ENCODE data around the gene KLHL6. TPM values are rescaled to one million over a fixed set of nuclear protein-coding genes. Genes with fewer than 3 reads are reported as not detected.

The KLHL6 gene
- total RNA-seq, 2 experiments from 2014 or later, result 27.4 to 27.8 TPM

DNA sequence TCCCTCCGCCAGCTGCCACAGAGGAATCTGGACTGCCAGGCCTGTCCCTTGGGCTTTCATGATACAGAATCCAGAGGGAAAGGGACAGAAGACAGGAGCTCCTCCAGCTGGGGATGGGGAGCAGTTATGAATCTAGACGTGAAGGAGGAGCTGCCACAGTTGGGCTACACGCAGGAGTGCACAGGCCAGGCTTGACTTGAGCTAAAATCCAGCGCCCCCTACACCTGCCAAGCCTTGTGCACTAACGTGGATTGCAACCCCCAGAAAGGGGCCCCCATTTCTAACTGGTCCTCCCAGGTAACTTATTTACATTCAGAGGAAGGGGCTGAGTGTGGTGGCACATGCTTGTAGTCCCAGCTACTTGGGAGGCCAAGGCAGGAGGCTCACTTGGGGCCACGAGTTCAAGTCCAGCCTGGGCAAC, 14.3 kb downstream of the KLHL6 start:
- ATAC-seq (peak; percentile 19), DNase-seq (no peak)
- H3K27ac Mint-ChIP-seq, result peak overlapping the region; percentile 80
- no peaks in the 10 kb centered on the region for H3K27me3 Mint-ChIP-seq (ENCODE audit: low read depth)
- ChIA-PET POLR2A (interaction anchor here (0.9 to 1.5 kb wide), 5 partner anchors 8 to 14 kb away, joined by 3 to 5 read pairs (median 3); partner anchors contain the start of gene KLHL6), CTCF (interaction anchor here (0.8 to 3.3 kb wide), 9 partner anchors 9 to 168 kb away, joined by 3 to 19 read pairs (median 4); no protein-coding TSS in a partner anchor)
- H3K4me3 Mint-ChIP-seq, result peak overlapping the region; percentile 50
- no peaks in the 10 kb centered on the region for H3K9me3 Mint-ChIP-seq (ENCODE audit: insufficient read depth)
- H3K36me3 Mint-ChIP-seq (ENCODE audit: low read depth), result peaks cover 17% of the 10 kb centered on the region
- H3K4me1 Mint-ChIP-seq (ENCODE audit: low read depth), result peaks cover 68% of the 10 kb centered on the region

DNA sequence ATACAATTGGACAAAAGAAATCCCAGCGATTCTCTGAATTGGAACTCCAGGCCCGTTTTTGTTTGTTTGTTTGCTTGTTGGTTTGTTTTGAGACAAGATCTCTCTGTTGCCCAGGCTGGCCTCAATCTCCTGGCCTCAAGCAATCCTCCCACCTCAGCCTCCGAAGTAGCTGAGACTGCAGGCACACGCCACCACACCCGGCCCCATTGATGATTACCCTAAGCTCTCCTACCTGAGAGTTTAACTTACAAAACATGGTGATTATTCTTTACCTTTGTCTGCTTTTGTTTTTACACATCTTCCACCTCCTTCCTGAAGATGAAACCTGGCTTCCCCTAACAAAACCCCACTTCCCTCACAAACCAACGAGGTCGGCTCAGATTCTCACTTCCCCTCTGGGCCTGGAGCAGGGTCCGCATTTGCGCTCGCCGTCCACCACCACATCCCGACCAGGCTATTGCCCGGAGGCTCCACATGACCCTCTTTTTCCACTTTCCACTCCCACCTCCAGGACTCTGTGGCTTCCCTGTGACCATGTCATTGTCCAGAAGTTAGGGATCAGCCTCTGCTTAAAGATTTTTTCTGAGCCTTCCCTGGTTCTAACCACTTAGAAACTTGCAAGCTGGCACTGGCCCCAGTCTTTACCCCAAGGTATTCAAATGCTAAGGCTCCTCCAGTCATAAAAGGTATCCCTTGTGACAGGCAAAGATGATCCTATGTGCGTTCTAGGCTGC, 14.8 kb downstream of the KLHL6 start:
- peak; percentile 31 for ATAC-seq
- ChIA-PET CTCF (interaction anchor here (0.7 to 3.3 kb wide), 8 partner anchors 9 to 169 kb away, joined by 3 to 19 read pairs (median 4); no protein-coding TSS in a partner anchor), POLR2A (interaction anchor here (1.3 to 1.5 kb wide), 4 partner anchors 8 to 15 kb away, joined by 3 to 5 read pairs (median 3); partner anchors contain the start of gene KLHL6)
- no peak for DNase-seq
- Mint-ChIP-seq H3K27me3 (ENCODE audit: low read depth) (no peaks in the 10 kb centered on the region), H3K27ac (peak overlapping the region; percentile 73), H3K4me3 (peak overlapping the region; percentile 50), H3K36me3 (ENCODE audit: low read depth) (peaks cover 17% of the 10 kb centered on the region), H3K9me3 (ENCODE audit: insufficient read depth) (no peaks in the 10 kb centered on the region), H3K4me1 (ENCODE audit: low read depth) (peaks cover 71% of the 10 kb centered on the region)

DNA sequence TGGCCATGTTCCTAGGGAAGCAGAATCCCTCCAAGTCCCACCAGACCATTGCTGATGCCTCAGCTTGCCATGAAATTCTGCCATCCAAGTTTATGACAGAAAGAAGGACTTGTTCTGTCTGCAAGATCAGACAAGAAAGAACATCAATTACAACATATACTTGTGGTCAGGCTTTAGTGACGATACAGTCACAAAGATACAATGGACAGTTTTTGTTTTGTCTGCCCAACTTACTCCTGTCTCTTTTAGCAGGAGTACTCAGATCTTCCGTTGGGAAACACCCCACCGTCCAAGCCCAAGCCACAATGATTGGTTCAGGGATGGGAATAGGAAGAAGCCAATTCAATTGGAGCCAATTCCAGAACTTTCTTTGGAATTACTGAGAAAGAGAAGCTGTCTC, 15.7 kb downstream of the KLHL6 start:
- Mint-ChIP-seq H3K27me3 (ENCODE audit: low read depth) (no peaks in the 10 kb centered on the region), H3K27ac (peak overlapping the region; percentile 73), H3K9me3 (ENCODE audit: insufficient read depth) (no peaks in the 10 kb centered on the region), H3K36me3 (ENCODE audit: low read depth) (peaks cover 15% of the 10 kb centered on the region), H3K4me1 (ENCODE audit: low read depth) (peaks cover 71% of the 10 kb centered on the region), H3K4me3 (no peak overlapping the region)
- DNase-seq (no peak), ATAC-seq (no peak)
- ChIA-PET CTCF (interaction anchor here (0.7 to 3.3 kb wide), 6 partner anchors 10 to 71 kb away, joined by 3 to 19 read pairs (median 4); no protein-coding TSS in a partner anchor), POLR2A (interaction anchor here (0.6 to 1.3 kb wide), 2 partner anchors 13 to 442 kb away, joined by 3 to 9 read pairs; no protein-coding TSS in a partner anchor)

DNA sequence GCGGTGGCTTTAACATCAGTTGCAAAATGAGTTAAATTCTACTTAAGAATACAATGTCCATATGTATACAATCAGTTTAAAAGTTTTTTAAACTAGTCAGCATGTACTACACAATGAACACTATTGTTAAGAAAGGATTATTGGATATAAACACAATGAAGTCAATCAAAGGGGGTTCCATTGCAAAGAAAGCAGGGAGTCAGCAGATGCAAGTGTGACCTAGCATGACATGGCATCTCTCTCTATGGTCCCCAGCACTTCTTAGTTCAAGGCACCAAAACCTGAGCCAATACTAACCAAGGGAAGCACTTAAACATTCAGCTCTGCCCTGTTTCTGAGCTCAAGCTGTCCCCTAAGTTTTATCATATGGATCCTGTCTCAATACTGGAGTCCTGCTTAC, 17.0 kb downstream of the KLHL6 start:
- CTCF ChIA-PET, result interaction anchor here (1.0 kb wide), 1 partner anchor 11 kb away, joined by 3 read pairs; no protein-coding TSS in a partner anchor
- POLR2A ChIA-PET, result no interaction called here
- peaks cover 14% of the 10 kb centered on the region for H3K36me3 Mint-ChIP-seq (ENCODE audit: low read depth)

DNA sequence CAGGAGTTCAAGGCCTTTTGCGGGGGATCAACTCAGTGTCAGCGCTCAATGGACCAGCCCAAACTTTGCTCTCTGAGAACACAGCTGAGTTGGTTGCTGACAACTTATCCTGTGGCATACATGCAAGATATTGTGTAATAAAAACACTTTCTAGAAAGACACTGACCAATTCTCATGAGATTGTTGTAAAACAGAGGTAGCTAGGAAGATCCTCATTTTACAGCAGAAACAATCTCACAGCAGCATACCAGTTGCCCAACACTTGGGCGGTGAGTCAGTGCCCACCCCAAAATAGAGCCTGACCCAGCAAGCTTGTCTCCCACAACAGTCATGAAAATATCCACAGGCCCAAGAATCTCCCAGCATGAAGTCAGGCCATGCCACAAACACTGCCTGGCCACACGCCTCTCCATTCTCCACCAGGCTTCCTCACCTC, 18.2 kb downstream of the KLHL6 start:
- H3K27ac Mint-ChIP-seq, result no peak overlapping the region
- no peak overlapping the region for H3K4me3 Mint-ChIP-seq
- peaks cover 13% of the 10 kb centered on the region for H3K36me3 Mint-ChIP-seq (ENCODE audit: low read depth)
- H3K9me3 Mint-ChIP-seq (ENCODE audit: insufficient read depth), result no peaks in the 10 kb centered on the region
- ATAC-seq (no peak), DNase-seq (no peak)
- CTCF ChIA-PET, result interaction anchor here (0.7 to 1.1 kb wide), 4 partner anchors 9 to 230 kb away, joined by 3 to 4 read pairs (median 4); no protein-coding TSS in a partner anchor
- no peaks in the 10 kb centered on the region for H3K27me3 Mint-ChIP-seq (ENCODE audit: low read depth)
- peaks cover 69% of the 10 kb centered on the region for H3K4me1 Mint-ChIP-seq (ENCODE audit: low read depth)
- POLR2A ChIA-PET, result no interaction called here

More for the DNA sequence above, 17.0 kb downstream of the KLHL6 start:
- no peaks in the 10 kb centered on the region for H3K27me3 Mint-ChIP-seq (ENCODE audit: low read depth)
- peaks cover 73% of the 10 kb centered on the region for H3K4me1 Mint-ChIP-seq (ENCODE audit: low read depth)
- H3K27ac Mint-ChIP-seq, result no peak overlapping the region
- no peak for ATAC-seq
- DNase-seq, result no peak
- no peaks in the 10 kb centered on the region for H3K9me3 Mint-ChIP-seq (ENCODE audit: insufficient read depth)
- H3K4me3 Mint-ChIP-seq, result no peak overlapping the region

DNA sequence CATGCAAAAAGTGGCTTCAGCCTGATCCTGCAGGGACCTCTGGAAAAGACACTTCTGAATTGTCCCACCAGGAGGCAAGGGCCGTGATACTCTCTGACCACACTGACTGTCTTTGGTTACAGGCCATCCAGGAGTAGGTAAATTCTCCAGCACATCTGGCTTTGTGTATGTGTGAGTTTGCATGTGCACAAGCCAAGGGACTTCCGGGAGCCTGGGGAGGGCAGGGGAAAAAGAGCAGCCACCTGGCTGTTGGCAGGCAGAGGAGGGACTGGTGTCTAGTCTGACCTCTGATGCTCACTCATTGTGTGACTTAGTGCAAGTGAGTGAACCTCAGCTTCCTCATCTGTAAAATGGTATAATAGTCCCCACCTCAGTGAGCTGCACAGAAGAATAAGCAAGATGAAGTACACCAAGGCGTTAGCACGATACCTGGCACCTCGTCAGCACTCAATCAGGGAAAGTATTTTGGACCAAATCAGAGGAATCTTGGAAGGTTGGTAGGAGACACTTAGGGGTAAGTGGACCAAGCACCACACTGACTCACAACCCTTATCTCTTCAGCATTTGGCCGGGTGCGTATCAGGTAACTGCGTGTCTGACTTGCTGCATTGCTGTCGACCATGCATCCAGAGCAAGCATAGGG, 19.1 kb downstream of the KLHL6 start:
- no peaks in the 10 kb centered on the region for H3K27me3 Mint-ChIP-seq (ENCODE audit: low read depth)
- no peak overlapping the region for H3K4me3 Mint-ChIP-seq
- peaks cover 60% of the 10 kb centered on the region for H3K4me1 Mint-ChIP-seq (ENCODE audit: low read depth)
- peaks cover 18% of the 10 kb centered on the region for H3K36me3 Mint-ChIP-seq (ENCODE audit: low read depth)
- ATAC-seq (no peak), DNase-seq (no peak)
- no peaks in the 10 kb centered on the region for H3K9me3 Mint-ChIP-seq (ENCODE audit: insufficient read depth)
- no peak overlapping the region for H3K27ac Mint-ChIP-seq
- POLR2A ChIA-PET, result interaction anchor here (0.5 to 0.7 kb wide), 2 partner anchors 19 to 23 kb away, joined by 3 to 6 read pairs; partner anchors contain the start of gene KLHL6
- CTCF ChIA-PET, result interaction anchor here (1.1 kb wide), 1 partner anchor 34 kb away, joined by 4 read pairs; no protein-coding TSS in a partner anchor

DNA sequence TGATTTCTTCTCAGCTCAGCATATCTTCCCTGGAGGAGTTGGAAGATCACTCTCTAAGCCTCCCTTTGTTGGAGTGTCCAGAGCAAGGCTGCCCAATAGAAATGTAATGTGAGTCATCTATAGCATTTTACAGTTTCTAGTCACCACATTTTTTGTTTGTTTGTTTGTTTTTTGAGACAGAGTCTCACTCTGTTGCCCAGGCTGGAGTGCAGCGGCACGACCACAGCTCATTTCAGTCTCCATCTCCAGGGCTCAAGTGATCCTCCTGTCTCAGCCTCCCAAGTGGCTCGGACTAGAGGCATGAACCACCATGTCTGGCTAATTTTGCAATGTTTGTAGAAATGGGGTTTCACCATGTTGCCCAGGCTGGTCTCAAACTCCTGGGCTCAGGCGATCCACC, 21.3 kb downstream of the KLHL6 start:
- no peak for DNase-seq
- H3K9me3 Mint-ChIP-seq (ENCODE audit: insufficient read depth), result no peaks in the 10 kb centered on the region
- no peak for ATAC-seq
- peaks cover 47% of the 10 kb centered on the region for H3K4me1 Mint-ChIP-seq (ENCODE audit: low read depth)
- H3K36me3 Mint-ChIP-seq (ENCODE audit: low read depth), result peaks cover 11% of the 10 kb centered on the region
- ChIA-PET POLR2A (no interaction called here), CTCF (no interaction called here)
- H3K27ac Mint-ChIP-seq, result no peak overlapping the region
- no peak overlapping the region for H3K4me3 Mint-ChIP-seq
- H3K27me3 Mint-ChIP-seq (ENCODE audit: low read depth), result no peaks in the 10 kb centered on the region

DNA sequence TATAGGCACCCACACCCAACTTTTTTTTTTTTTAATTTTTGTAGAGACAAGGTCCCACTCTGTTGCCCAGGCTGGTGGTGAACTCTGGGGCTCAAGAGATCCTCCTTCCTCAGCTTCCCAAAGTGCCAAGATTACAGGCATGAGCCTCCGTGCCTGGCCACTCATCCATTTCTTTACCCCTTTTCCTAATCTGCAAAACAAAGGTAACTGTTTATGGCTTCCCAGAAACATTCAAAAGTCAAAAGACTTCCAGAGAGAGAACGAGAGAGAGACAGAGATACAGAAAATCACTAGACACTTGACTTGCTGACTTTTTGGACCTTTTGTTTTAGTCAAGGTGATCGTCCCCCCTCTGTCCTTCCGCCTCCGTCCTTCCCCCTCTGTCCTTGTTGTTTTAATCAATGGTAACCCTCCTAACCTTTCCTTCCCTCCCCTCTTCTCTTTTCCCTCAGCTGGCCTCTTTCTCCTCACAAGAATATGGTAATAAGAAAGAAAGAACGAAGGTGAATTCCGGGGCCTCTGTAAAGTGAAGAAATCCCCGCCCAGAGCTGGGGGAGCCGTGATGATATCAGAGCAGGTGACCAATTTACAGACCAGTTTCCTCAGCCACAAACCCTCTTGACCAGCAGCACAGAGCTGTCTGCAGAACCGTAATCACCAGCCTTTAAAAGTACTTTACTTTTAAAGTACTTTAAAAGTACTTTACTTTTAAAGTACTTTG, 21.9 kb downstream of the KLHL6 start:
- POLR2A ChIA-PET, result interaction anchor here (0.7 to 1.1 kb wide), 2 partner anchors 8 to 45 kb away, joined by 3 to 4 read pairs; no protein-coding TSS in a partner anchor
- H3K4me3 Mint-ChIP-seq, result no peak overlapping the region

DNA sequence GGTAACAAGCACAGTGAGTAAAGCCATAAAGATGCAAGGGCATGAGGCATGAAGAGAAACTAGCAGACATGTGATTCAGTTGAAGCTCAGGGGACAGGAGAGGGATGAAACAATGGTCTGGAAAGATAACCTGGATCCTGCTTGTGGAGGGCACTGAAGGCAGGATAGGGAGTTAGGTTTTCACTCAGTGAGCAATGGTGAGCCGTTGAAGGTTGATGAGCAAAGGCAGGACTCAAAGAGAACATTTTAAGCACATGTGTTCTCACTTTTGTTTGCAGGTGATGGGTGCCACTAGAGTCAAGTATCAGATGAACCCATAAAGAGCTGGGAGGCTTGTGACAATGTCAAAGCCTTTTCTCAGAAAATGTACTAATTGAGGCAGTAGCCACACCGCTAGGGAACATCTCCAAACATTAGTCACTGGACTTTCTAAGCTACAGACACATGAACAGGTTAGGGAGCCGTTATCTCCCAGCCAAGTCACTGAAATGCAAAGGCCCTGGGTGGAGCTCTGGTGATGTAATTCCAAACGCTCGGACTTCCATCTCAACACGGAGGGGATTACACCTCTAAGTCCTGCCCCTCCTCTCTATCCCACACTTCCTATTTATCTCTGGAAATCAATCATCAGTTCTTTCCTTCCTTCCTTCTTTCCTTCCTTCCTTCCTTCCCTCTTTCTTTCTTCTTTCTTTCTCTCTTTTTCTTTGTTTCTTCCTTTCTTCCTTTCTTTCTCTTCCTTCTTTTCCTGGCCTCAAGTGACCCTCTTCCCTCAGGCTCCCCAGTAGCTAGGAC, 22.7 kb downstream of the KLHL6 start:
- H3K4me1 Mint-ChIP-seq (ENCODE audit: low read depth), result peaks cover 43% of the 10 kb centered on the region
- DNase-seq (no peak), ATAC-seq (no peak)
- peaks cover 24% of the 10 kb centered on the region for H3K36me3 Mint-ChIP-seq (ENCODE audit: low read depth)
- POLR2A ChIA-PET, result interaction anchor here (0.6 to 1.1 kb wide), 3 partner anchors 9 to 44 kb away, joined by 3 to 4 read pairs (median 3); no protein-coding TSS in a partner anchor
- H3K9me3 Mint-ChIP-seq (ENCODE audit: insufficient read depth), result no peaks in the 10 kb centered on the region
- peak overlapping the region; percentile 9 for H3K27ac Mint-ChIP-seq
- H3K27me3 Mint-ChIP-seq (ENCODE audit: low read depth), result no peaks in the 10 kb centered on the region
- CTCF ChIA-PET, result interaction anchor here (0.7 kb wide), 1 partner anchor 28 kb away, joined by 3 read pairs; no protein-coding TSS in a partner anchor
- no peak overlapping the region for H3K4me3 Mint-ChIP-seq

More for the DNA sequence above, 21.9 kb downstream of the KLHL6 start:
- Mint-ChIP-seq H3K36me3 (ENCODE audit: low read depth) (peaks cover 17% of the 10 kb centered on the region), H3K27me3 (ENCODE audit: low read depth) (no peaks in the 10 kb centered on the region), H3K9me3 (ENCODE audit: insufficient read depth) (no peaks in the 10 kb centered on the region), H3K27ac (peak overlapping the region; percentile 37), H3K4me1 (ENCODE audit: low read depth) (peaks cover 42% of the 10 kb centered on the region)
- DNase-seq, result no peak
- CTCF ChIA-PET, result no interaction called here
- ATAC-seq, result no peak

DNA sequence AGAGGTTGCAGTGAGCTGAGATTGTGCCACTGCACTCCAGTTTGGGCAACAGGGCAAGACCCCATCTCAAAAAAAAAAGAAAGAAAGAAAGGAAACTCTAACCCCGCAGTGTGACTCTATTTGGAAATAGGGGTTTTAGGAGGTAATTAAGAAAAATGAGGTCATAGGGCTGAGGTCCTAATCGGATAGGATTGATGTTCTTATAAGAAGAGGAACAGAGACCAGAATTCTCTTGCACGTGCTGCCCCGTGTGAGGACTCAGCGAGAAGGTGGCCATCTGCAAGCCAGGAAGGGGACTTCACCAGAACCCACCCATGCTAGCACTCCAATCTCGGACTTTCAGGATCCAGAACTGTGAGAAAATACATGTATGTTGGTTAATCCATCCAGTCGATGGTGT, 25.8 kb downstream of the KLHL6 start:
- peaks cover 47% of the 10 kb centered on the region for H3K4me1 Mint-ChIP-seq (ENCODE audit: low read depth)
- H3K4me3 Mint-ChIP-seq, result no peak overlapping the region
- DNase-seq (no peak), ATAC-seq (no peak)
- ChIA-PET POLR2A (no interaction called here), CTCF (no interaction called here)
- peaks cover 49% of the 10 kb centered on the region for H3K36me3 Mint-ChIP-seq (ENCODE audit: low read depth)
- no peaks in the 10 kb centered on the region for H3K27me3 Mint-ChIP-seq (ENCODE audit: low read depth)
- no peak overlapping the region for H3K27ac Mint-ChIP-seq
- no peaks in the 10 kb centered on the region for H3K9me3 Mint-ChIP-seq (ENCODE audit: insufficient read depth)
